MM.1S (cell line): Measurements from ENCODE around the gene GALNTL6.

ENCODE experiments used
- DNase-seq: peaks from one replicate; pipeline ENCODE4 v3.0.0-alpha.2; 2015
- H2AFZ ChIP-seq: fragments of 300-600 bp; sonication (generic); 2 replicates; pipeline ENCODE4 v1.6.0; 2016; ENCODE audit warnings: antibody characterized with exemption, low read length
- H3F3A ChIP-seq: fragments of 300-600 bp; sonication (generic); 2 replicates; pipeline ENCODE4 v1.6.1; 2016; ENCODE audit warnings: mild to moderate bottlenecking, antibody characterized with exemption, low read length, moderate library complexity, mixed read lengths; ENCODE audit not compliant: insufficient read depth
- H3K27ac ChIP-seq: fragments of 300-600 bp; sonication (generic); 2 replicates; pipeline ENCODE4 v1.5.1; 2016; ENCODE audit warnings: mild to moderate bottlenecking, low read length
- H3K27me3 ChIP-seq: fragments of 300-600 bp; sonication (generic); replicated peaks from 2 replicates; pipeline ENCODE4 v1.6.0; 2016; ENCODE audit warnings: low read length; ENCODE audit not compliant: insufficient read depth
- H3K36me3 ChIP-seq: fragments of 300-600 bp; sonication (generic); replicated peaks from 2 replicates; pipeline ENCODE4 v1.6.1; 2016; ENCODE audit warnings: mild to moderate bottlenecking, low read length, mixed read lengths; ENCODE audit not compliant: insufficient read depth
- H3K4me1 ChIP-seq: fragments of 300-600 bp; sonication (generic); 2 replicates; pipeline ENCODE4 v1.6.1; 2016; ENCODE audit warnings: low read length, mixed read lengths
- H3K4me2 ChIP-seq: fragments of 300-600 bp; sonication (generic); 2 replicates; pipeline ENCODE4 v1.6.0; 2016; ENCODE audit warnings: low read depth, low read length
- H3K4me3 ChIP-seq: fragments of 300-600 bp; sonication (generic); 2 replicates; pipeline ENCODE4 v1.5.1; 2016; ENCODE audit warnings: low read length, mixed read lengths
- H3K79me2 ChIP-seq: fragments of 300-600 bp; sonication (generic); 2 replicates; pipeline ENCODE4 v1.6.1; 2016; ENCODE audit warnings: mixed run types, low read length, mixed read lengths
- H3K9ac ChIP-seq: fragments of 300-600 bp; sonication (generic); 2 replicates; pipeline ENCODE4 v1.6.1; 2016; ENCODE audit warnings: low read length, mixed read lengths
- H3K9me2 ChIP-seq: fragments of 300-600 bp; sonication (generic); replicated peaks from 2 replicates; pipeline ENCODE4 v1.6.1; 2016; ENCODE audit warnings: mild to moderate bottlenecking, low read length, mixed read lengths; ENCODE audit not compliant: insufficient read depth
- H3K9me3 ChIP-seq: fragments of 300-600 bp; sonication (generic); replicated peaks from 2 replicates; pipeline ENCODE4 v1.6.1; 2016; ENCODE audit warnings: mild to moderate bottlenecking, low read length, mixed read lengths; ENCODE audit not compliant: insufficient read depth
- H4K20me1 ChIP-seq: fragments of 300-600 bp; sonication (generic); 2 replicates; pipeline ENCODE4 v1.6.1; 2016; ENCODE audit warnings: mild to moderate bottlenecking, low read length, moderate library complexity, mixed read lengths; ENCODE audit not compliant: insufficient read depth
- CTCF ChIP-seq: fragments of 300-600 bp; sonication (generic); IDR thresholded peaks from 2 replicates; pipeline ENCODE4 v1.5.1; 2016; ENCODE audit warnings: antibody characterized with exemption, low read length, mixed read lengths
- EZH2 ChIP-seq: fragments of 300-600 bp; sonication (generic); optimal IDR thresholded peaks from 2 replicates; pipeline ENCODE3; 2017; ENCODE audit warnings: low read depth, mild to moderate bottlenecking, antibody characterized with exemption, low read length, mixed read lengths
- EZH2phosphoT487 ChIP-seq: fragments of 300-600 bp; sonication (generic); IDR thresholded peaks from 2 replicates; pipeline ENCODE4 v1.6.1; 2018; ENCODE audit warnings: antibody characterized with exemption, low read length

Gene GALNTL6

GRCh38 chr4:172134521-172134920 is 321.3 kb downstream of the GALNTL6 start:
- Histone ChIP-seq H3K27ac (no peak overlapping the region), H3K4me3 (no peak overlapping the region), H3K9me3 (no peaks in the 10 kb centered on the region), H3K36me3 (no peaks in the 10 kb centered on the region), H3K9me2 (no peaks in the 10 kb centered on the region), H3F3A (no peaks in the 10 kb centered on the region), H3K4me2 (no peak overlapping the region), H3K9ac (no peak overlapping the region), H3K79me2 (no peaks in the 10 kb centered on the region), H3K27me3 (no peaks in the 10 kb centered on the region), H2AFZ (no peak overlapping the region), H4K20me1 (no peaks in the 10 kb centered on the region), H3K4me1 (no peaks in the 10 kb centered on the region)
- TF ChIP-seq CTCF (no peak), EZH2 (no peak), EZH2phosphoT487 (no peak)
- no peak for DNase-seq

GRCh38 chr4:172141025-172141424 is 327.8 kb downstream of the GALNTL6 start:
- no peaks in the 10 kb centered on the region for H3F3A ChIP-seq
- H2AFZ ChIP-seq, result no peak overlapping the region
- H3K79me2 ChIP-seq, result no peaks in the 10 kb centered on the region
- no peaks in the 10 kb centered on the region for H3K27me3 ChIP-seq
- H3K9me3 ChIP-seq, result no peaks in the 10 kb centered on the region
- H3K9me2 ChIP-seq, result no peaks in the 10 kb centered on the region
- H3K4me1 ChIP-seq, result no peaks in the 10 kb centered on the region
- no peaks in the 10 kb centered on the region for H3K36me3 ChIP-seq
- H3K9ac ChIP-seq, result no peak overlapping the region
- no peak overlapping the region for H3K4me2 ChIP-seq
- H4K20me1 ChIP-seq, result no peaks in the 10 kb centered on the region
- H3K27ac ChIP-seq, result no peak overlapping the region
- H3K4me3 ChIP-seq, result no peak overlapping the region
- TF ChIP-seq CTCF (no peak), EZH2 (no peak), EZH2phosphoT487 (no peak)
- no peak for DNase-seq

- H3K9me3 ChIP-seq, result no peaks in the 10 kb centered on the region
- H3K36me3 ChIP-seq, result no peaks in the 10 kb centered on the region
- H3K4me1 ChIP-seq, result no peaks in the 10 kb centered on the region
- H3K27ac ChIP-seq, result no peak overlapping the region
- H3K79me2 ChIP-seq, result no peaks in the 10 kb centered on the region
- no peaks in the 10 kb centered on the region for H3F3A ChIP-seq
- no peaks in the 10 kb centered on the region for H3K27me3 ChIP-seq
- H3K9ac ChIP-seq, result no peak overlapping the region
- H3K4me3 ChIP-seq, result no peak overlapping the region
- TF ChIP-seq EZH2phosphoT487 (no peak), EZH2 (no peak), CTCF (no peak)
- no peak for DNase-seq
- no peaks in the 10 kb centered on the region for H4K20me1 ChIP-seq
- no peak overlapping the region for H2AFZ ChIP-seq
- no peaks in the 10 kb centered on the region for H3K9me2 ChIP-seq
- H3K4me2 ChIP-seq, result no peak overlapping the region
Measured at GRCh38 chr4:172142281-172142741, 329.1 kb downstream of the GALNTL6 start.
